GM12878 (cell line): ENCODE results near the gene DKC1. TPM values are rescaled to one million over a fixed set of nuclear protein-coding genes. Genes with fewer than 3 reads are reported as not detected.

Experiments used
- ATAC-seq: fragments of 200-7000 bp; cut with Tn5 transposase; 3 replicates; pipeline ENCODE4 v1.9.1; 2020; ENCODE audit warnings: mild to moderate bottlenecking, moderate library complexity
- BruUV-seq: library from RNA; stranded (reverse); fragments of 400-500 nt; replicated peaks from 2 replicates; lab custom pipeline; 2021; lab: Mats Ljungman, UMichigan
- CTCF ChIA-PET: fragments of 300-600 bp; sonication (Branson Sonifier 250); formaldehyde crosslinking; extraction: SDS; loops from one replicate; lab custom pipeline; 2021; ENCODE audit warnings: inconsistent platforms; lab: Yijun Ruan, JAX
- POLR2A ChIA-PET: fragments of 350-600 bp; formaldehyde crosslinking; extraction: SDS; loops from one replicate; lab custom pipeline; 2021; ENCODE audit warnings: inconsistent platforms; lab: Charles Lee
- RAD21 ChIA-PET: fragments of 300-600 bp; sonication (Branson Sonifier 250); formaldehyde crosslinking; loops from one replicate; lab custom pipeline; 2023; ENCODE audit warnings: antibody characterized with exemption; ENCODE audit not compliant: unreplicated experiment; lab: Charles Lee
- SMC1A ChIA-PET: fragments of 300-600 bp; sonication (Branson Sonifier 250); formaldehyde crosslinking; loops from one replicate; lab custom pipeline; 2023; ENCODE audit not compliant: unreplicated experiment, uncharacterized antibody; lab: Charles Lee
- DNase-seq: peaks from one replicate; pipeline ENCODE4 v3.0.0-alpha.2; 2011; ENCODE audit warnings: low read depth, low spot score
- FAIRE-seq: peaks from 3 replicates; lab custom pipeline; 2011; peaks lifted over from hg19 to GRCh38; lab: Jason Lieb, UNC
- H2AFZ ChIP-seq: 2 replicates; pipeline ENCODE4 v1.6.0; 2011; ENCODE audit warnings: low read depth, low read length, control low read depth; ENCODE audit not compliant: control insufficient read depth
- H3K27ac ChIP-seq: 2 replicates; pipeline ENCODE4 v1.5.1; 2011; ENCODE audit warnings: control low read depth; ENCODE audit not compliant: control insufficient read depth, insufficient read depth
- H3K27me3 ChIP-seq, 2 experiments: replicated peaks in 1 of 2; 2 replicates each; pipeline versions ENCODE4 v1.6.0 to v1.6.1; 2011; ENCODE audit warnings: low read length in 1 of 2; ENCODE audit not compliant: control insufficient read depth in 2 of 2, insufficient read depth in 2 of 2
- H3K36me3 ChIP-seq, 2 experiments: 2 replicates each; pipeline ENCODE4 v1.5.1; 2011; ENCODE audit warnings: low read length in 1 of 2; ENCODE audit not compliant: control insufficient read depth in 2 of 2, insufficient read depth in 2 of 2
- H3K4me1 ChIP-seq: 2 replicates; pipeline ENCODE4 v1.6.1; 2011; ENCODE audit warnings: mild to moderate bottlenecking, low read length, moderate library complexity, mixed read lengths; ENCODE audit not compliant: control insufficient read depth, insufficient read depth
- H3K4me2 ChIP-seq: 2 replicates; pipeline ENCODE4 v1.6.0; 2011; ENCODE audit warnings: control low read depth; ENCODE audit not compliant: control insufficient read depth, insufficient read depth
- H3K4me3 ChIP-seq: fragments of 200-600 bp; sonication (generic); 2 replicates; pipeline ENCODE4 v1.5.1; 2016
- H3K79me2 ChIP-seq: 2 replicates; pipeline ENCODE4 v1.6.0; 2011; ENCODE audit warnings: low read length; ENCODE audit not compliant: control insufficient read depth, insufficient read depth
- H3K9ac ChIP-seq: 2 replicates; pipeline ENCODE4 v1.8.0; 2011; ENCODE audit warnings: low read length, control low read depth, mixed read lengths; ENCODE audit not compliant: control insufficient read depth, insufficient read depth
- H3K9me3 ChIP-seq: replicated peaks from 3 replicates; pipeline ENCODE4 v1.5.1; 2011; ENCODE audit warnings: mild to moderate bottlenecking, low read length; ENCODE audit not compliant: control insufficient read depth, insufficient read depth
- H4K20me1 ChIP-seq: 2 replicates; pipeline ENCODE4 v1.6.0; 2011; ENCODE audit not compliant: control insufficient read depth, insufficient read depth
- FOS ChIP-seq: IDR thresholded peaks from 3 replicates; pipeline ENCODE4 v1.6.1; 2011; ENCODE audit warnings: borderline replicate concordance; ENCODE audit not compliant: insufficient read length; ENCODE audit errors: extremely low read depth
- IRF3 ChIP-seq: fragments of 450-650 bp; IDR thresholded peaks from 2 replicates; pipeline ENCODE4 v1.6.1; 2014; ENCODE audit warnings: mild to moderate bottlenecking
- PKNOX1 ChIP-seq: fragments of 450-650 bp; IDR thresholded peaks from 2 replicates; pipeline ENCODE4 v1.6.1; 2016; ENCODE audit warnings: mild to moderate bottlenecking
- POU2F2 ChIP-seq: IDR thresholded peaks from 3 replicates; pipeline ENCODE4 v1.6.1; 2011; ENCODE audit warnings: low read depth, mild to moderate bottlenecking, low read length, borderline replicate concordance
- REST ChIP-seq: IDR thresholded peaks from 2 replicates; pipeline ENCODE4 v1.6.1; 2012; ENCODE audit warnings: mild to moderate bottlenecking, low read depth, low read length
- SKIL ChIP-seq: fragments of 450-650 bp; IDR thresholded peaks from 2 replicates; pipeline ENCODE4 v1.6.1; 2017; ENCODE audit warnings: mild to moderate bottlenecking, low read depth, inconsistent platforms; ENCODE audit not compliant: poor library complexity, severe bottlenecking
- SREBF2 ChIP-seq: IDR thresholded peaks from 2 replicates; pipeline ENCODE4 v1.6.1; 2012; ENCODE audit warnings: mild to moderate bottlenecking, low read length
- ZNF207 ChIP-seq: fragments of 450-650 bp; IDR thresholded peaks from 2 replicates; pipeline ENCODE4 v1.6.1; 2014; ENCODE audit warnings: antibody characterized with exemption, mild to moderate bottlenecking, borderline replicate concordance
- WGBS: methylation state at CpG from one replicate; pipeline ENCODE4 v1.1.6; 2016; ENCODE audit warnings: low lambda C conversion rate; ENCODE audit not compliant: insufficient replicate concordance, insufficient coverage; ENCODE audit errors: missing lambda C conversion rate; 5-methylcytosine and 5-hydroxymethylcytosine counted together
- in situ Hi-C: fragments of 300-500 bp; cut with MboI; formaldehyde crosslinking; loops from 9 replicates; pipeline ENCODE4 v1.14.3; 2018; ENCODE audit warnings: mixed read lengths
- intact Hi-C: fragments of 100-400 bp; cut with micrococcal nuclease; formaldehyde crosslinking; loops from one replicate; pipeline ENCODE4 v1.14.2; 2022; ENCODE audit not compliant: unreplicated experiment
- polyA plus RNA-seq, 11 experiments: library from polyadenylated mRNA; depleted of rRNA in 4 of 11; unstranded in 6 of 11; stranded (reverse) in 5 of 11; fragments of >200 nt; fragmentation: Nextera tagmentation in 4 of 11; fragmentation: Illumina TruSeq in 1 of 11; extraction: Ambion mirVana in 4 of 11; extraction: Trizol in 1 of 11; gene quantifications; 1 replicate in 1 of 11; 2 replicates in 10 of 11; pipeline versions ENCODE4 v1.2.1 to v1.2.3, GENCODE V29; 2011 to 2016; ENCODE audit warnings: inconsistent platforms in 2 of 11, missing spikeins in 2 of 11, low read depth in 1 of 11
- total RNA-seq, 4 experiments: library from RNA; depleted of rRNA in 3 of 4; stranded (reverse); fragments of >200 nt in 3 of 4; fragmentation: Illumina TruSeq in 1 of 4; extraction: Trizol in 1 of 4; gene quantifications; 2 replicates each; pipeline versions ENCODE4 v1.2.1 to v1.2.3, GENCODE V29; 2013 to 2021

The DKC1 gene
- total and polyA plus RNA-seq, 10 of the 15 experiments (the other 5 are each of a cell fraction or from before 2014, with no cell fraction given): 70.1 to 159 (median 116) TPM

GRCh38 chrX:154818916-154819770 is 56.5 kb downstream of the DKC1 start (continued):
- TF ChIP-seq FOS: no peak
- TF ChIP-seq IRF3: no peak

GRCh38 chrX:154819771-154820341 is 57.2 kb downstream of the DKC1 start:
- TF ChIP-seq SREBF2 (no peak), POU2F2 (peak; percentile 72; the same call in 1 of the 3 replicates), ZNF207 (no peak), REST (no peak), SKIL (no peak), PKNOX1 (peak; percentile 39; the same call in 1 of the 2 replicates)
- H2AFZ ChIP-seq: no peak overlapping the region; the same call in 1 of the 2 replicates
- H3K36me3 ChIP-seq: no peaks in the 10 kb centered on the region
- intact Hi-C loops: no loop called here
- 2% methylated on average over 7 of the region's 7 CpGs for WGBS
- no peaks in the 10 kb centered on the region; the same call in 1 of the 2 replicates for H3K4me1 ChIP-seq
- peak overlapping the region; percentile 45 for H3K4me2 ChIP-seq
- ChIA-PET SMC1A (interaction anchor here (1.0 to 3.2 kb wide), 3 partner anchors 9 to 15 kb away, joined by 3 to 22 read pairs (median 19); partner anchors contain the start of gene MPP1), POLR2A (interaction anchor here (0.9 to 2.6 kb wide), 5 partner anchors 8 to 55 kb away, joined by 3 to 14 read pairs (median 3); partner anchors contain the start of gene MPP1), RAD21 (interaction anchor here (1.1 to 2.1 kb wide), 3 partner anchors 10 to 71 kb away, joined by 3 to 8 read pairs (median 4); partner anchors contain the start of gene MPP1), CTCF (interaction anchor here (1.8 kb wide), 1 partner anchor 8 kb away, joined by 5 read pairs; no protein-coding TSS in a partner anchor)
- H3K9me3 ChIP-seq: no peaks in the 10 kb centered on the region
- no peaks in the 10 kb centered on the region for H4K20me1 ChIP-seq
- no peaks in the 10 kb centered on the region for H3K79me2 ChIP-seq
- H3K27me3 ChIP-seq: no peaks in the 10 kb centered on the region
- no peak overlapping the region for H3K9ac ChIP-seq
- FAIRE-seq (no peak), DNase-seq (no peak), ATAC-seq (peak; percentile 94)
- peak overlapping the region; percentile 20; the same call in 1 of the 2 replicates for H3K27ac ChIP-seq
- no TSS peak for BruUV-seq
- H3K4me3 ChIP-seq: no peak overlapping the region
- in situ Hi-C loops: no loop called here
